SK-N-SH (cell line): ENCODE data around the gene EFS.

Experiments
- EZH2phosphoT487 ChIP-seq: fragments of 200-600 bp; sonication (generic); IDR thresholded peaks from 2 replicates; pipeline ENCODE4 v1.6.1; 2017; ENCODE audit warnings: low read depth, mixed run types, mild to moderate bottlenecking, antibody characterized with exemption, moderate library complexity, borderline replicate concordance
- FOXJ3 ChIP-seq: sonication (generic); formaldehyde crosslinking; IDR thresholded peaks from 2 replicates; pipeline ENCODE4 v1.5.1; 2020; ENCODE audit warnings: mild to moderate bottlenecking, missing genetic modification reagents
- POLR2AphosphoS5 ChIP-seq: IDR thresholded peaks from 2 replicates; pipeline ENCODE4 v1.6.1; 2012; ENCODE audit warnings: low read depth, low read length
- RAD21 ChIP-seq: IDR thresholded peaks from 2 replicates; pipeline ENCODE4 v1.6.1; 2012; ENCODE audit warnings: mild to moderate bottlenecking, low read length
- RFX5 ChIP-seq: IDR thresholded peaks from 2 replicates; pipeline ENCODE4 v1.6.1; 2012; ENCODE audit warnings: mild to moderate bottlenecking, improper control_type of control experiment, low read length
- RXRA ChIP-seq: IDR thresholded peaks from 2 replicates; pipeline ENCODE4 v1.4.0; 2012; ENCODE audit warnings: low read depth, mild to moderate bottlenecking, borderline replicate concordance
- SMC3 ChIP-seq: IDR thresholded peaks from 2 replicates; pipeline ENCODE4 v1.6.1; 2012; ENCODE audit warnings: low read depth, low read length, improper control_type of control experiment
- TAF1 ChIP-seq: IDR thresholded peaks from 2 replicates; pipeline ENCODE4 v1.6.1; 2012; ENCODE audit warnings: low read depth, mild to moderate bottlenecking, low read length, moderate library complexity, borderline replicate concordance
- TF ChIP-seq, protein P1 (sequence below): IDR thresholded peaks from 2 replicates; pipeline ENCODE4 v1.6.1; 2012; ENCODE audit warnings: mild to moderate bottlenecking, low read depth, low read length, moderate library complexity
- TF ChIP-seq, protein P2 (sequence below): fragments of 200-600 bp; sonication (generic); IDR thresholded peaks from 2 replicates; pipeline ENCODE4 v1.6.1; 2017; ENCODE audit warnings: antibody characterized with exemption, mild to moderate bottlenecking, moderate library complexity

- TF ChIP-seq, protein P1, sequence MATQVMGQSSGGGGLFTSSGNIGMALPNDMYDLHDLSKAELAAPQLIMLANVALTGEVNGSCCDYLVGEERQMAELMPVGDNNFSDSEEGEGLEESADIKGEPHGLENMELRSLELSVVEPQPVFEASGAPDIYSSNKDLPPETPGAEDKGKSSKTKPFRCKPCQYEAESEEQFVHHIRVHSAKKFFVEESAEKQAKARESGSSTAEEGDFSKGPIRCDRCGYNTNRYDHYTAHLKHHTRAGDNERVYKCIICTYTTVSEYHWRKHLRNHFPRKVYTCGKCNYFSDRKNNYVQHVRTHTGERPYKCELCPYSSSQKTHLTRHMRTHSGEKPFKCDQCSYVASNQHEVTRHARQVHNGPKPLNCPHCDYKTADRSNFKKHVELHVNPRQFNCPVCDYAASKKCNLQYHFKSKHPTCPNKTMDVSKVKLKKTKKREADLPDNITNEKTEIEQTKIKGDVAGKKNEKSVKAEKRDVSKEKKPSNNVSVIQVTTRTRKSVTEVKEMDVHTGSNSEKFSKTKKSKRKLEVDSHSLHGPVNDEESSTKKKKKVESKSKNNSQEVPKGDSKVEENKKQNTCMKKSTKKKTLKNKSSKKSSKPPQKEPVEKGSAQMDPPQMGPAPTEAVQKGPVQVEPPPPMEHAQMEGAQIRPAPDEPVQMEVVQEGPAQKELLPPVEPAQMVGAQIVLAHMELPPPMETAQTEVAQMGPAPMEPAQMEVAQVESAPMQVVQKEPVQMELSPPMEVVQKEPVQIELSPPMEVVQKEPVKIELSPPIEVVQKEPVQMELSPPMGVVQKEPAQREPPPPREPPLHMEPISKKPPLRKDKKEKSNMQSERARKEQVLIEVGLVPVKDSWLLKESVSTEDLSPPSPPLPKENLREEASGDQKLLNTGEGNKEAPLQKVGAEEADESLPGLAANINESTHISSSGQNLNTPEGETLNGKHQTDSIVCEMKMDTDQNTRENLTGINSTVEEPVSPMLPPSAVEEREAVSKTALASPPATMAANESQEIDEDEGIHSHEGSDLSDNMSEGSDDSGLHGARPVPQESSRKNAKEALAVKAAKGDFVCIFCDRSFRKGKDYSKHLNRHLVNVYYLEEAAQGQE = no peak
- TF ChIP-seq, protein P2, sequence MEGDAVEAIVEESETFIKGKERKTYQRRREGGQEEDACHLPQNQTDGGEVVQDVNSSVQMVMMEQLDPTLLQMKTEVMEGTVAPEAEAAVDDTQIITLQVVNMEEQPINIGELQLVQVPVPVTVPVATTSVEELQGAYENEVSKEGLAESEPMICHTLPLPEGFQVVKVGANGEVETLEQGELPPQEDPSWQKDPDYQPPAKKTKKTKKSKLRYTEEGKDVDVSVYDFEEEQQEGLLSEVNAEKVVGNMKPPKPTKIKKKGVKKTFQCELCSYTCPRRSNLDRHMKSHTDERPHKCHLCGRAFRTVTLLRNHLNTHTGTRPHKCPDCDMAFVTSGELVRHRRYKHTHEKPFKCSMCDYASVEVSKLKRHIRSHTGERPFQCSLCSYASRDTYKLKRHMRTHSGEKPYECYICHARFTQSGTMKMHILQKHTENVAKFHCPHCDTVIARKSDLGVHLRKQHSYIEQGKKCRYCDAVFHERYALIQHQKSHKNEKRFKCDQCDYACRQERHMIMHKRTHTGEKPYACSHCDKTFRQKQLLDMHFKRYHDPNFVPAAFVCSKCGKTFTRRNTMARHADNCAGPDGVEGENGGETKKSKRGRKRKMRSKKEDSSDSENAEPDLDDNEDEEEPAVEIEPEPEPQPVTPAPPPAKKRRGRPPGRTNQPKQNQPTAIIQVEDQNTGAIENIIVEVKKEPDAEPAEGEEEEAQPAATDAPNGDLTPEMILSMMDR = no peak
- TF ChIP-seq RXRA (no peak), RFX5 (no peak), SMC3 (no peak), EZH2phosphoT487 (no peak), RAD21 (no peak), FOXJ3 (no peak), POLR2AphosphoS5 (no peak), TAF1 (no peak)
Observed at GRCh38 chr14:23399591-23399990, 34.6 kb upstream of the EFS start.
